ENCODE data around the gene MLPH. TPM values are rescaled to one million over a fixed set of nuclear protein-coding genes. Genes with fewer than 3 reads are reported as not detected.

Gene MLPH
- total and polyA plus RNA-seq, 9 of the 15 experiments (the other 6 are each of a cell fraction or from before 2014, with no cell fraction given): 0.22 TPM; not detected in 8

- TF ChIP-seq ZBTB11 (CRISPR knock-in tag; IDR thresholded peaks at IDR 0.05) (no peak), RNF2 (IDR thresholded peaks at IDR 0.05) (no peak)
Measured at GRCh38 chr2:237536083-237536415, 49.0 kb downstream of the MLPH start (continued).

- Histone ChIP-seq H3K9ac (ENCODE audit: insufficient read depth in 1 of 2, low read depth in 2 of 2, low read length in 2 of 2) (no peak overlapping the region), H3K27ac (ENCODE audit: extremely low read depth, low read depth, low read length) (no peak overlapping the region), H3K4me1 (replicated peaks in 1 of 2; ENCODE audit: control insufficient read depth in 2 of 2, insufficient read depth in 2 of 2, low read length in 2 of 2) (no peaks in the 10 kb centered on the region; a peak in 2 of 5 replicates), H2AFZ (ENCODE audit: low read depth, low read length) (no peak overlapping the region), H3K36me3 (ENCODE audit: control insufficient read depth, insufficient read depth, low read length) (no peaks in the 10 kb centered on the region), H4K20me1 (replicated peaks; ENCODE audit: control insufficient read depth, insufficient read depth, low read length) (no peaks in the 10 kb centered on the region), H3K9me1 (ENCODE audit: control insufficient read depth, insufficient read depth, low read length) (no peaks in the 10 kb centered on the region), H3K27me3 (ENCODE audit: control insufficient read depth in 2 of 2, insufficient read depth in 2 of 2, low read length in 2 of 2) (peaks cover 6 to 74% of the 10 kb centered on the region in 2 experiments; a peak in 3 of 5 replicates), H3K79me2 (ENCODE audit: control insufficient read depth, insufficient read depth, low read length) (no peaks in the 10 kb centered on the region), H3K4me2 (ENCODE audit: insufficient read depth, low read length) (no peak overlapping the region), H3K9me3 (replicated peaks; ENCODE audit: control insufficient read depth, insufficient read depth, low read depth, low read length) (no peaks in the 10 kb centered on the region), H3K4me3 (no peak overlapping the region)
- FAIRE-seq (no peak), ATAC-seq (no peak), DNase-seq (ENCODE audit: extremely low read depth in 1 of 4, low spot score in 3 of 4) (no peak)
- 5% methylated on average over 2 of the region's 9 CpGs for WGBS (ENCODE audit: insufficient coverage, low coverage, missing lambda C conversion rate)
- intact Hi-C loops (cut with micrococcal nuclease) (no loop called here), in situ Hi-C loops (cut with MboI) (no loop called here)
- no TSS peak for BruUV-seq (replicated peaks)
- ChIA-PET POLR2A (no interaction called here), CTCF (ENCODE audit: low intra/inter-chr PET ratio) (no interaction called here)
- no peak for TF ChIP-seq ZNF224 (CRISPR knock-in tag; IDR thresholded peaks at IDR 0.05)
- TF ChIP-seq NR3C1 (CRISPR knock-in tag; IDR thresholded peaks at IDR 0.05): no peak
- TF ChIP-seq TCFL5 (CRISPR knock-in tag; conservative IDR thresholded peaks at IDR 0.05): no peak
- no peak for TF ChIP-seq NR1H2 (CRISPR knock-in tag; IDR thresholded peaks at IDR 0.05)
- no peak for TF ChIP-seq RAD21 (CRISPR knock-in tag; conservative IDR thresholded peaks at IDR 0.05 in 1 of 2, IDR thresholded peaks at IDR 0.05 in 1 of 2)
- TF ChIP-seq AFF1 (IDR thresholded peaks at IDR 0.05; ENCODE audit: low read depth in 1 of 2, partially characterized antibody in 2 of 2): no peak
- TF ChIP-seq ZEB2 (IDR thresholded peaks at IDR 0.05): no peak
- TF ChIP-seq NCOA1 (IDR thresholded peaks at IDR 0.05; ENCODE audit: low read depth): no peak
- no peak for TF ChIP-seq ATF4 (CRISPR knock-in tag; IDR thresholded peaks at IDR 0.05)
- no peak for TF ChIP-seq EP400 (IDR thresholded peaks at IDR 0.05)
- TF ChIP-seq ZNF12 (CRISPR knock-in tag; IDR thresholded peaks at IDR 0.05): no peak
- TF ChIP-seq RB1 (IDR thresholded peaks at IDR 0.05; ENCODE audit: low read depth): no peak
- TF ChIP-seq ZNF347 (CRISPR knock-in tag; IDR thresholded peaks at IDR 0.05; ENCODE audit: low read depth): no peak
Measured at GRCh38 chr2:237536617-237537016, 49.6 kb downstream of the MLPH start.

Measured in K562 (cell line).